T-helper 17 cell (primary cell): ENCODE results near the gene GGA3. TPM values are rescaled to one million over a fixed set of nuclear protein-coding genes. Genes with fewer than 3 reads are reported as not detected.

Source experiments
- ATAC-seq: fragments of 150-1000 bp; cut with Tn5 transposase; 2 replicates; pipeline ENCODE4 v1.10.0; 2021; ENCODE audit warnings: mild to moderate bottlenecking, moderate library complexity
- DNase-seq, 3 donors: peaks; one replicate each; pipeline versions ENCODE4 v3.0.0 to v3.0.0-alpha.2; 2020 to 2021
- H3K9me3 ChIP-seq: one replicate; pipeline ENCODE4 v1.7.0; 2013; ENCODE audit warnings: low read length, mild to moderate bottlenecking; ENCODE audit not compliant: control insufficient read depth, poor library complexity, severe bottlenecking
- H3K27ac Mint-ChIP-seq: one replicate; pipeline ENCODE4 v1.8.0; 2022; ENCODE audit warnings: mild to moderate bottlenecking, moderate library complexity, mixed read lengths
- H3K27me3 Mint-ChIP-seq: one replicate; pipeline ENCODE4 v1.8.0; 2022; ENCODE audit warnings: mixed read lengths
- H3K36me3 Mint-ChIP-seq: one replicate; pipeline ENCODE4 v1.8.0; 2022; ENCODE audit warnings: low read depth, mixed read lengths
- H3K4me1 Mint-ChIP-seq: one replicate; pipeline ENCODE4 v1.8.0; 2022; ENCODE audit warnings: mild to moderate bottlenecking, mixed read lengths
- H3K4me3 Mint-ChIP-seq: one replicate; pipeline ENCODE4 v1.8.0; 2022; ENCODE audit warnings: mild to moderate bottlenecking, moderate library complexity, mixed read lengths
- total RNA-seq, 4 donors: library from RNA in 2 of 4; stranded (reverse) in 2 of 4; gene quantifications; one replicate each; pipeline ENCODE4 v1.2.3 and lab custom pipeline; 2022 to 2026

The GGA3 gene
- total RNA-seq, 2 donors from 2014 or later, result 85.4 to 89.1 TPM

DNA sequence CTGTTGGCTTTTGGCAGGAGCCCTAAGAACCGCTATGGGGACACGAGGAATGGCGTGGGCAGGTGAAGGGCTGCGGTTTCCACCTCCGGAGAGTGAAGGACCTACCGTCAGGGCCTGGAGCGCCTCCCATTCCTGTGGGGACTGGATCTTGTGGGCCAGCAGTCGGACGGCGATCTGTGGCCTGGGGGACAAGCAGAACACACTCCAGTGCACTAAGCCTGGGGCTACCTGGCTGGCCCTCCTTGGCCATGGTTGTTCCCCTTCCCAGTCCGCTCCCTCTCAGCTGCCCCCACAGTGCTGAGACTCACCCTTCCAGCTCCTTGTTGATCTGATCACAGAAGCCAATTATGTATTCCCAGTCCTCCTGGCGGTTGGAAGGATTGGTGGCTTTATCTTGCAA lies 15.0 kb downstream of the GGA3 start:
- peaks cover 36% of the 10 kb centered on the region for H3K4me1 Mint-ChIP-seq
- no peak for ATAC-seq
- no peak for DNase-seq
- peak overlapping the region; percentile 67 for H3K27ac Mint-ChIP-seq
- no peaks in the 10 kb centered on the region for H3K27me3 Mint-ChIP-seq
- no peaks in the 10 kb centered on the region for H3K36me3 Mint-ChIP-seq
- no peaks in the 10 kb centered on the region for H3K9me3 ChIP-seq
- no peak overlapping the region for H3K4me3 Mint-ChIP-seq

GRCh38 chr17:75245011-75245410 lies 16.4 kb downstream of the GGA3 start:
- Mint-ChIP-seq H3K4me3 (no peak overlapping the region), H3K27me3 (no peaks in the 10 kb centered on the region), H3K36me3 (no peaks in the 10 kb centered on the region), H3K4me1 (peaks cover 34% of the 10 kb centered on the region), H3K27ac (peak overlapping the region; percentile 96)
- ATAC-seq (no peak), DNase-seq (no peak)
- H3K9me3 ChIP-seq, result no peaks in the 10 kb centered on the region

DNA sequence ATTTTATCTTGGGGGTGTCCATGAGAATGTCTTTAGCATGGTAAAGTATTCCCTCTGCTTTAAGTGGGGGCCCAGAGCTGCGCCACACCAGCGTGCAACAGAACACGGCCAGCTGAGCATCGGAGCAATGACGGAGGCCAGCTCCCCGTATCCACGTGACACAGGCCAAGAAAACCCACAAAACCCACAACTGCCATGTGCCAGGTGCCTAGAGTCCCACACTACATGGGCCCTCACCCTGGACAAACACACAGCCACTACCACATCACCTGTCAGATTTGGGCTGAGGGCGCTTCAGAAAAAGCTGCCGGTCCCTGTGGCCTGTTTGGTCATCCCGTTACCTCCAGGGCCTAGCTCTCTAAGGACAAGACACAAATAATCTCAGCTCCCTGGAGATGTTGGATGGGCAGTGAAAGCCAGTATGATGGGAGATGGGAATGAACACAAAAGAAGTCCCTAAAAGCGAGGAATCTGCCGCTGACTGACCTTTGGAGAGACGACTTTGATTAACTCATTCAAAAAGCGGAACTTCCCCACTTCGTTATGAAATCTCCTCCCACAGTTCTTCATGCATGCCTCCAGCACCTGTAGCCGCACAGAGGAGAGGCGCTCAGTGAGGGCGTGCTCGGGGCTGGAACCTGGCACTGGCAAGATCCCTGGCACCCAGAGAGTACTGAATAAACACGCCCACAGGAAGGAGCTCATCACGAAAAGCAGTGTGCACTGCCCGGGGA lies 17.1 kb downstream of the GGA3 start:
- no peak for ATAC-seq
- Mint-ChIP-seq H3K27ac (peak overlapping the region; percentile 96), H3K4me3 (peak overlapping the region; percentile 7)

GRCh38 chr17:75242461-75243042 lies 18.9 kb downstream of the GGA3 start:
- H3K27ac Mint-ChIP-seq, result peak overlapping the region; percentile 96

More for the DNA sequence above, 17.1 kb downstream of the GGA3 start:
- DNase-seq, result no peak
- Mint-ChIP-seq H3K27me3 (no peaks in the 10 kb centered on the region), H3K36me3 (no peaks in the 10 kb centered on the region), H3K4me1 (peaks cover 27% of the 10 kb centered on the region)
- no peaks in the 10 kb centered on the region for H3K9me3 ChIP-seq

DNA sequence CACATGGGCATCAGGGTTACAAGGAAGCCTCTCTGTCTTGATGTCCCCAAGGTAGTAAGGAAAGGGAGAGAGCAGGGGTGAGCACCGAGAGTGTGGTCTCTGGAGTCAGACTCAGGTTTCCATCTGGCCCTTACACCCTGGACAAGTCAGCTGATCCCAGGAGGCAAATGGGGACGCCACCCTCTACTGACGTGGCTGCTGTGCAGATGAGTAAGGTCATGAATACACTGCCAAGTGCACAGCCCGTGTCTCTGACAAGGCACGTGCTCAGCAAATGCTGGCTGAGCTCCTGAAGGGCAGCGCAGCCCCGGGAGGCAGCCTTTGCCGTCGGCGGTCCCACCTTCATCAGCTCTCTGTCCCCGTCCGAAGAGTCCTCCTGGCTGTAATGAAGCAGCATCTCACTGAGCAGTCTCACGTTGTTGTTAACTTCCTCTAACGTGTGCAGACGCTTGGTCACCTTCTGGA lies 19.4 kb downstream of the GGA3 start:
- H3K27ac Mint-ChIP-seq, result peak overlapping the region; percentile 96
- DNase-seq, result no peak

More at GRCh38 chr17:75242461-75243042, 18.9 kb downstream of the GGA3 start:
- ATAC-seq (peak; percentile 80), DNase-seq (peak in 2 of 3 donors; percentile 32 to 36)
- Mint-ChIP-seq H3K27me3 (no peaks in the 10 kb centered on the region), H3K36me3 (peaks cover 3% of the 10 kb centered on the region), H3K4me1 (peaks cover 36% of the 10 kb centered on the region), H3K4me3 (peak overlapping the region; percentile 70)
- no peaks in the 10 kb centered on the region for H3K9me3 ChIP-seq

GRCh38 chr17:75241502-75241901 lies 19.9 kb downstream of the GGA3 start:
- H3K4me3 Mint-ChIP-seq, result no peak overlapping the region
- no peaks in the 10 kb centered on the region for H3K9me3 ChIP-seq
- H3K4me1 Mint-ChIP-seq, result peaks cover 36% of the 10 kb centered on the region
- H3K27me3 Mint-ChIP-seq, result no peaks in the 10 kb centered on the region
- peak overlapping the region; percentile 96 for H3K27ac Mint-ChIP-seq
- ATAC-seq, result no peak
- DNase-seq, result no peak
- peaks cover 3% of the 10 kb centered on the region for H3K36me3 Mint-ChIP-seq

More for the DNA sequence above, 19.4 kb downstream of the GGA3 start:
- Mint-ChIP-seq H3K36me3 (peaks cover 3% of the 10 kb centered on the region), H3K4me1 (peaks cover 36% of the 10 kb centered on the region), H3K27me3 (no peaks in the 10 kb centered on the region), H3K4me3 (peak overlapping the region; percentile 70)
- H3K9me3 ChIP-seq, result no peaks in the 10 kb centered on the region
- ATAC-seq, result peak; percentile 1

- H3K36me3 Mint-ChIP-seq, result peaks cover 3% of the 10 kb centered on the region
Observed at GRCh38 chr17:75241143-75241430, 20.3 kb downstream of the GGA3 start.

DNA sequence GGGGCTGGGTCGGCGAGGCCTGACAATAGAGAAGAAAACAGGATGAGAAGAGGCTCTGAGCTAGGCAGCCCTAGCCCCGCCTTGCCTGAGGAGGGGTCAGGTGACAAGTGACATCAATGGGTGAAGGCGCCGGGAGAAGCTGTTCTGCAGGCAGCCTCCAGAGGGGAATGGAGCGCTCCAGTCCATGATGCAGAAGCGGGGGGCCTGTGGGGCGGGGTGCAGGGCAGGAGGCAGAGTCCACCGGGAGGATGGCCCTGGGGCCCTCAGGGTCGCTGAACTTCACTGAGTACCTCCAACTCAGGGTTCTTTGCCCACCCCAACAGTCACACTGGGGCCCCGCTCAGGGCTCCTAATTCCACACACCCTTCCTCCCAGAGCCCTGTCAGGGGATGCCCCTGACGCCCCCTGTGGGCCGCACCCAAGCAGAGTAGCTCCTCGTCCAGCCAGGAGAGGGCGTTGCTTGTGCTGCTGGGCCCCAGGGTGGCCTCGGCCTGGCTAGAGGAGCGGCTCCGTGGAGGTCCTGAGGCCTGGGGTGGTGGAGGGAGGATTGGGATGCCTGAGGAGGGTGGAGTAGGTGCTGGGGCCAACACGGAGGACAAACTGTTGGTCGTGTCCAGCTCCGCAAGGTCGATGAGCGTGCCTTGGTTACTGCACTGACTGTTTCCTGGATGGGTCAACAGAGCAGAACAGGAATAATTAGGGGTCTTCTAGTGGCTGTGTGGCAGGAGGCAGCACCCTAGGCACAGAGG lies 20.8 kb downstream of the GGA3 start:
- Mint-ChIP-seq H3K36me3 (peaks cover 3% of the 10 kb centered on the region), H3K4me3 (peak overlapping the region; percentile 25), H3K27ac (peak overlapping the region; percentile 73), H3K27me3 (no peaks in the 10 kb centered on the region), H3K4me1 (peaks cover 36% of the 10 kb centered on the region)
- ATAC-seq, result no peak
- no peaks in the 10 kb centered on the region for H3K9me3 ChIP-seq
- DNase-seq, result no peak

More at GRCh38 chr17:75241143-75241430, 20.3 kb downstream of the GGA3 start:
- H3K4me1 Mint-ChIP-seq, result peaks cover 36% of the 10 kb centered on the region
- ATAC-seq, result no peak
- H3K27ac Mint-ChIP-seq, result peak overlapping the region; percentile 73
- H3K27me3 Mint-ChIP-seq, result no peaks in the 10 kb centered on the region
- DNase-seq, result no peak
- H3K9me3 ChIP-seq, result no peaks in the 10 kb centered on the region
- no peak overlapping the region for H3K4me3 Mint-ChIP-seq

- Mint-ChIP-seq H3K27me3 (no peaks in the 10 kb centered on the region), H3K36me3 (peaks cover 5% of the 10 kb centered on the region), H3K27ac (peak overlapping the region; percentile 73), H3K4me1 (peaks cover 36% of the 10 kb centered on the region), H3K4me3 (peak overlapping the region; percentile 45)
- no peaks in the 10 kb centered on the region for H3K9me3 ChIP-seq
- ATAC-seq, result no peak
- no peak for DNase-seq
Observed at GRCh38 chr17:75239778-75240393, 21.5 kb downstream of the GGA3 start.

DNA sequence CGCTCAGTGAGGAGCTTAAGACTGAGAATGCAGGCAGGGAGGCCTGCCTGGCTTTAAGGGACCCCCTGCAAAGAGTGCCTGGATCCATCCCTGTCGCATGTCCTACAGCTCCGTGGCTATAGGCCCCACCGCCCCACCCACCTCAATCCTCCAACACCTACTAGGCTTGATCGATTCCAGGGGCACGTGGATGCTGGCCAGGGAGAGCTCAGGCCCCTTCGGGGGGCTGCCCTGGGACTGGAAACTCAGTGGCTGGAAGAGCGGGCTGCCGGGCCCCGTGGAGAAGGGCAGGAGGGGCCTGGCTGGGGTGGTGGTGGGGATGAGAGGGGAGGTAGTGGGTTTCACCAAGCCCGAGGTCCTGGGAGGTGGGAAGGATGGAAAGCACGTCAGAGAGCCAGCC lies 22.2 kb downstream of the GGA3 start:
- Mint-ChIP-seq H3K27ac (peak overlapping the region; percentile 96), H3K4me3 (peak overlapping the region; percentile 93), H3K4me1 (peaks cover 32% of the 10 kb centered on the region), H3K27me3 (no peaks in the 10 kb centered on the region), H3K36me3 (peaks cover 5% of the 10 kb centered on the region)
- H3K9me3 ChIP-seq, result no peaks in the 10 kb centered on the region
- ATAC-seq, result no peak
- no peak for DNase-seq

DNA sequence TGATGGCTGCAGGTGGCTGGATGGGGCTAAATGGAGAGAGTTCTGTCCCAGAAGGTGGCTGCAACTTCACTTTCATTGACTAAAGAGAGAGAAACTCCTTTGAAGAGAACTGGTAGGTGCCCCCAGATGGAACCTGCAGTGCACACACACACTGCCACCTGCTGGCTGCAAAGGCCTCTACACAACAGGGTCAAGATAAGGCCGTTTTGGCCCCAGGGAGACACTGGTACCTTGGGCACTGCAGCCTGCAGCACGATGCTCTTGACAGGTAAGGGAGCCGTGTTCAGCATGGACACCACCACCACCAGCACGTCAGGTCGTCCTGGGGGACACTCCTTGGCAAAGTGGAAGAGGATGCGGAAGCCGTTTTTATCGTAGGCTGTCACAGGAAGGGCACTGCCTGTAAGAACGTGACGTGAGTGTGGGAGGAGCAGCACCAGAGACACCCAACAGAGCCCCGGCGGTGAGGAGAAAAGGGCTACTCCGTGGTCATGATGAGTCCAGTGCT lies 22.7 kb downstream of the GGA3 start:
- H3K4me1 Mint-ChIP-seq, result peaks cover 32% of the 10 kb centered on the region
- no peaks in the 10 kb centered on the region for H3K27me3 Mint-ChIP-seq
- peak; percentile 42 to 44 (median 43) for DNase-seq
- H3K4me3 Mint-ChIP-seq, result peak overlapping the region; percentile 93
- no peaks in the 10 kb centered on the region for H3K9me3 ChIP-seq
- H3K36me3 Mint-ChIP-seq, result peaks cover 5% of the 10 kb centered on the region
- ATAC-seq, result peak; percentile 62
- peak overlapping the region; percentile 96 for H3K27ac Mint-ChIP-seq

- H3K27me3 Mint-ChIP-seq, result no peaks in the 10 kb centered on the region
- DNase-seq (no peak), ATAC-seq (no peak)
- peaks cover 27% of the 10 kb centered on the region for H3K4me1 Mint-ChIP-seq
- H3K36me3 Mint-ChIP-seq, result peaks cover 7% of the 10 kb centered on the region
- H3K9me3 ChIP-seq, result no peaks in the 10 kb centered on the region
- no peak overlapping the region for H3K4me3 Mint-ChIP-seq
- H3K27ac Mint-ChIP-seq, result peak overlapping the region; percentile 96
Observed at GRCh38 chr17:75238020-75238580, 23.3 kb downstream of the GGA3 start.
